ENCODE measurements around the gene MRPL46. TPM values are rescaled to one million over a fixed set of nuclear protein-coding genes. Genes with fewer than 3 reads are reported as not detected.

Gene MRPL46
- total and polyA plus RNA-seq, 2 experiments from 2014 or later, result 20.9 to 39.1 TPM

DNA sequence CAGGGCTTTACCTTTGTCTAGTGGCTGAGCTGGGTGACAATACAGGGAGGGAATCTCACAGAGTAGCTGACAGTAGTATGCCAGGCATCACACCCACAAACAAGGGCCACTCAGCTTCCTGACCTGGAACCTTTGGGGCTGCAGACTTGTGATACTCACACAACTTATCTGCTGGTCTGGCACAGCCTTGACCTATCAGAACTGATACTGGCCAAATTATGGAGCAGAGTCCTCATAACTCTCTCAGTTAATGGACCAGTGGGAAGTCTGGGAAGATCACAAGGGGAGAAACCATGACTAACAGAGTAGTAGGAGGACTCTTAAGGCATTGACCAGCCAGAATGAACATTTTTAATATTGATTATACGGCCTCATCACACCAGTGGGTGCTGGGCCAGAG lies 19.4 kb downstream of the MRPL46 start:
- no peak overlapping the region for H2AFZ ChIP-seq
- Mint-ChIP-seq H3K27ac (no peak overlapping the region), H3K4me3 (no peak overlapping the region), H3K36me3 (ENCODE audit: low read depth) (no peaks in the 10 kb centered on the region), H3K9me3 (peaks cover 13% of the 10 kb centered on the region), H3K27me3 (ENCODE audit: insufficient read depth, low read depth, poor library complexity) (peaks cover 6% of the 10 kb centered on the region), H3K4me1 (peaks cover 5% of the 10 kb centered on the region)
- no peak for ATAC-seq
- H4K20me1 ChIP-seq (replicated peaks; ENCODE audit: insufficient read depth), result no peaks in the 10 kb centered on the region
- no peaks in the 10 kb centered on the region for H3F3A ChIP-seq (replicated peaks; ENCODE audit: low read depth)
- H3K4me3 ChIP-seq, result no peak overlapping the region
- H3K9me2 ChIP-seq (ENCODE audit: insufficient read depth), result no peaks in the 10 kb centered on the region
- H3K27ac ChIP-seq (ENCODE audit: low read depth), result no peak overlapping the region
- no peaks in the 10 kb centered on the region for H3K79me2 ChIP-seq (replicated peaks; ENCODE audit: insufficient read depth)
- TF ChIP-seq, protein P1, sequence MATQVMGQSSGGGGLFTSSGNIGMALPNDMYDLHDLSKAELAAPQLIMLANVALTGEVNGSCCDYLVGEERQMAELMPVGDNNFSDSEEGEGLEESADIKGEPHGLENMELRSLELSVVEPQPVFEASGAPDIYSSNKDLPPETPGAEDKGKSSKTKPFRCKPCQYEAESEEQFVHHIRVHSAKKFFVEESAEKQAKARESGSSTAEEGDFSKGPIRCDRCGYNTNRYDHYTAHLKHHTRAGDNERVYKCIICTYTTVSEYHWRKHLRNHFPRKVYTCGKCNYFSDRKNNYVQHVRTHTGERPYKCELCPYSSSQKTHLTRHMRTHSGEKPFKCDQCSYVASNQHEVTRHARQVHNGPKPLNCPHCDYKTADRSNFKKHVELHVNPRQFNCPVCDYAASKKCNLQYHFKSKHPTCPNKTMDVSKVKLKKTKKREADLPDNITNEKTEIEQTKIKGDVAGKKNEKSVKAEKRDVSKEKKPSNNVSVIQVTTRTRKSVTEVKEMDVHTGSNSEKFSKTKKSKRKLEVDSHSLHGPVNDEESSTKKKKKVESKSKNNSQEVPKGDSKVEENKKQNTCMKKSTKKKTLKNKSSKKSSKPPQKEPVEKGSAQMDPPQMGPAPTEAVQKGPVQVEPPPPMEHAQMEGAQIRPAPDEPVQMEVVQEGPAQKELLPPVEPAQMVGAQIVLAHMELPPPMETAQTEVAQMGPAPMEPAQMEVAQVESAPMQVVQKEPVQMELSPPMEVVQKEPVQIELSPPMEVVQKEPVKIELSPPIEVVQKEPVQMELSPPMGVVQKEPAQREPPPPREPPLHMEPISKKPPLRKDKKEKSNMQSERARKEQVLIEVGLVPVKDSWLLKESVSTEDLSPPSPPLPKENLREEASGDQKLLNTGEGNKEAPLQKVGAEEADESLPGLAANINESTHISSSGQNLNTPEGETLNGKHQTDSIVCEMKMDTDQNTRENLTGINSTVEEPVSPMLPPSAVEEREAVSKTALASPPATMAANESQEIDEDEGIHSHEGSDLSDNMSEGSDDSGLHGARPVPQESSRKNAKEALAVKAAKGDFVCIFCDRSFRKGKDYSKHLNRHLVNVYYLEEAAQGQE (IDR thresholded peaks at IDR 0.05; ENCODE audit: unreplicated experiment), result no peak
- no peak for TF ChIP-seq POLR2AphosphoS5 (IDR thresholded peaks at IDR 0.05; ENCODE audit: low read depth)
- no peak for TF ChIP-seq EZH2phosphoT487 (IDR thresholded peaks at IDR 0.05; ENCODE audit: unreplicated experiment)
- TF ChIP-seq ZNF331 (CRISPR knock-in tag; IDR thresholded peaks at IDR 0.05; ENCODE audit: low read depth), result no peak
- TF ChIP-seq STAT1 (IDR thresholded peaks at IDR 0.05; ENCODE audit: unreplicated experiment), result no peak
- TF ChIP-seq, protein P2, sequence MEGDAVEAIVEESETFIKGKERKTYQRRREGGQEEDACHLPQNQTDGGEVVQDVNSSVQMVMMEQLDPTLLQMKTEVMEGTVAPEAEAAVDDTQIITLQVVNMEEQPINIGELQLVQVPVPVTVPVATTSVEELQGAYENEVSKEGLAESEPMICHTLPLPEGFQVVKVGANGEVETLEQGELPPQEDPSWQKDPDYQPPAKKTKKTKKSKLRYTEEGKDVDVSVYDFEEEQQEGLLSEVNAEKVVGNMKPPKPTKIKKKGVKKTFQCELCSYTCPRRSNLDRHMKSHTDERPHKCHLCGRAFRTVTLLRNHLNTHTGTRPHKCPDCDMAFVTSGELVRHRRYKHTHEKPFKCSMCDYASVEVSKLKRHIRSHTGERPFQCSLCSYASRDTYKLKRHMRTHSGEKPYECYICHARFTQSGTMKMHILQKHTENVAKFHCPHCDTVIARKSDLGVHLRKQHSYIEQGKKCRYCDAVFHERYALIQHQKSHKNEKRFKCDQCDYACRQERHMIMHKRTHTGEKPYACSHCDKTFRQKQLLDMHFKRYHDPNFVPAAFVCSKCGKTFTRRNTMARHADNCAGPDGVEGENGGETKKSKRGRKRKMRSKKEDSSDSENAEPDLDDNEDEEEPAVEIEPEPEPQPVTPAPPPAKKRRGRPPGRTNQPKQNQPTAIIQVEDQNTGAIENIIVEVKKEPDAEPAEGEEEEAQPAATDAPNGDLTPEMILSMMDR (conservative IDR thresholded peaks at IDR 0.05; ENCODE audit: low read depth in 2 of 2), result no peak
- TF ChIP-seq, protein P3, sequence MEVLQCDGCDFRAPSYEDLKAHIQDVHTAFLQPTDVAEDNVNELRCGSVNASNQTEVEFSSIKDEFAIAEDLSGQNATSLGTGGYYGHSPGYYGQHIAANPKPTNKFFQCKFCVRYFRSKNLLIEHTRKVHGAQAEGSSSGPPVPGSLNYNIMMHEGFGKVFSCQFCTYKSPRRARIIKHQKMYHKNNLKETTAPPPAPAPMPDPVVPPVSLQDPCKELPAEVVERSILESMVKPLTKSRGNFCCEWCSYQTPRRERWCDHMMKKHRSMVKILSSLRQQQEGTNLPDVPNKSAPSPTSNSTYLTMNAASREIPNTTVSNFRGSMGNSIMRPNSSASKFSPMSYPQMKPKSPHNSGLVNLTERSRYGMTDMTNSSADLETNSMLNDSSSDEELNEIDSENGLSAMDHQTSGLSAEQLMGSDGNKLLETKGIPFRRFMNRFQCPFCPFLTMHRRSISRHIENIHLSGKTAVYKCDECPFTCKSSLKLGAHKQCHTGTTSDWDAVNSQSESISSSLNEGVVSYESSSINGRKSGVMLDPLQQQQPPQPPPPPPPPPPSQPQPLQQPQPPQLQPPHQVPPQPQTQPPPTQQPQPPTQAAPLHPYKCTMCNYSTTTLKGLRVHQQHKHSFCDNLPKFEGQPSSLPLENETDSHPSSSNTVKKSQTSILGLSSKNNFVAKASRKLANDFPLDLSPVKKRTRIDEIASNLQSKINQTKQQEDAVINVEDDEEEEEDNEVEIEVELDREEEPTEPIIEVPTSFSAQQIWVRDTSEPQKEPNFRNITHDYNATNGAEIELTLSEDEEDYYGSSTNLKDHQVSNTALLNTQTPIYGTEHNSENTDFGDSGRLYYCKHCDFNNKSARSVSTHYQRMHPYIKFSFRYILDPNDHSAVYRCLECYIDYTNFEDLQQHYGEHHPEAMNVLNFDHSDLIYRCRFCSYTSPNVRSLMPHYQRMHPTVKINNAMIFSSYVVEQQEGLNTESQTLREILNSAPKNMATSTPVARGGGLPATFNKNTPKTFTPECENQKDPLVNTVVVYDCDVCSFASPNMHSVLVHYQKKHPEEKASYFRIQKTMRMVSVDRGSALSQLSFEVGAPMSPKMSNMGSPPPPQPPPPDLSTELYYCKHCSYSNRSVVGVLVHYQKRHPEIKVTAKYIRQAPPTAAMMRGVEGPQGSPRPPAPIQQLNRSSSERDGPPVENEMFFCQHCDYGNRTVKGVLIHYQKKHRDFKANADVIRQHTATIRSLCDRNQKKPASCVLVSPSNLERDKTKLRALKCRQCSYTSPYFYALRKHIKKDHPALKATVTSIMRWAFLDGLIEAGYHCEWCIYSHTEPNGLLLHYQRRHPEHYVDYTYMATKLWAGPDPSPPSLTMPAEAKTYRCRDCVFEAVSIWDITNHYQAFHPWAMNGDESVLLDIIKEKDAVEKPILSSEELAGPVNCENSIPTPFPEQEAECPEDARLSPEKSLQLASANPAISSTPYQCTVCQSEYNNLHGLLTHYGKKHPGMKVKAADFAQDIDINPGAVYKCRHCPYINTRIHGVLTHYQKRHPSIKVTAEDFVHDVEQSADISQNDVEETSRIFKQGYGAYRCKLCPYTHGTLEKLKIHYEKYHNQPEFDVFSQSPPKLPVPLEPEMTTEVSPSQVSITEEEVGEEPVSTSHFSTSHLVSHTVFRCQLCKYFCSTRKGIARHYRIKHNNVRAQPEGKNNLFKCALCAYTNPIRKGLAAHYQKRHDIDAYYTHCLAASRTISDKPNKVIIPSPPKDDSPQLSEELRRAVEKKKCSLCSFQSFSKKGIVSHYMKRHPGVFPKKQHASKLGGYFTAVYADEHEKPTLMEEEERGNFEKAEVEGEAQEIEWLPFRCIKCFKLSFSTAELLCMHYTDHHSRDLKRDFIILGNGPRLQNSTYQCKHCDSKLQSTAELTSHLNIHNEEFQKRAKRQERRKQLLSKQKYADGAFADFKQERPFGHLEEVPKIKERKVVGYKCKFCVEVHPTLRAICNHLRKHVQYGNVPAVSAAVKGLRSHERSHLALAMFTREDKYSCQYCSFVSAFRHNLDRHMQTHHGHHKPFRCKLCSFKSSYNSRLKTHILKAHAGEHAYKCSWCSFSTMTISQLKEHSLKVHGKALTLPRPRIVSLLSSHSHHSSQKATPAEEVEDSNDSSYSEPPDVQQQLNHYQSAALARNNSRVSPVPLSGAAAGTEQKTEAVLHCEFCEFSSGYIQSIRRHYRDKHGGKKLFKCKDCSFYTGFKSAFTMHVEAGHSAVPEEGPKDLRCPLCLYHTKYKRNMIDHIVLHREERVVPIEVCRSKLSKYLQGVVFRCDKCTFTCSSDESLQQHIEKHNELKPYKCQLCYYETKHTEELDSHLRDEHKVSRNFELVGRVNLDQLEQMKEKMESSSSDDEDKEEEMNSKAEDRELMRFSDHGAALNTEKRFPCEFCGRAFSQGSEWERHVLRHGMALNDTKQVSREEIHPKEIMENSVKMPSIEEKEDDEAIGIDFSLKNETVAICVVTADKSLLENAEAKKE (CRISPR knock-in tag; IDR thresholded peaks at IDR 0.05), result no peak
- TF ChIP-seq CREB1 (CRISPR knock-in tag; IDR thresholded peaks at IDR 0.05; ENCODE audit: low read depth), result no peak
- TF ChIP-seq, protein P4, sequence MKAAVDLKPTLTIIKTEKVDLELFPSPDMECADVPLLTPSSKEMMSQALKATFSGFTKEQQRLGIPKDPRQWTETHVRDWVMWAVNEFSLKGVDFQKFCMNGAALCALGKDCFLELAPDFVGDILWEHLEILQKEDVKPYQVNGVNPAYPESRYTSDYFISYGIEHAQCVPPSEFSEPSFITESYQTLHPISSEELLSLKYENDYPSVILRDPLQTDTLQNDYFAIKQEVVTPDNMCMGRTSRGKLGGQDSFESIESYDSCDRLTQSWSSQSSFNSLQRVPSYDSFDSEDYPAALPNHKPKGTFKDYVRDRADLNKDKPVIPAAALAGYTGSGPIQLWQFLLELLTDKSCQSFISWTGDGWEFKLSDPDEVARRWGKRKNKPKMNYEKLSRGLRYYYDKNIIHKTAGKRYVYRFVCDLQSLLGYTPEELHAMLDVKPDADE (IDR thresholded peaks at IDR 0.05), result no peak
- no peak for TF ChIP-seq JUNB (IDR thresholded peaks at IDR 0.05; ENCODE audit: unreplicated experiment)
- TF ChIP-seq EZH2 (IDR thresholded peaks at IDR 0.05; ENCODE audit: low read depth, unreplicated experiment), result no peak
- no peak for TF ChIP-seq NANOG (IDR thresholded peaks at IDR 0.05; ENCODE audit: borderline replicate concordance)
- no peak for TF ChIP-seq ZNF114 (CRISPR knock-in tag; IDR thresholded peaks at IDR 0.05)
- peaks cover 1% of the 10 kb centered on the region; the same call in 1 of the 2 replicates for H3K4me1 ChIP-seq (ENCODE audit: insufficient read depth)
- H3K4me2 ChIP-seq, result no peak overlapping the region
- 0 out of 2 replicates have a peak, but pooled peaks cover 3% of the 10 kb centered on the region for H3K36me3 ChIP-seq (ENCODE audit: insufficient read depth)
- no peak for DNase-seq (ENCODE audit: low spot score)
- H3K27me3 ChIP-seq (ENCODE audit: insufficient read depth), result peaks cover 7% of the 10 kb centered on the region
